ENCODE results near the gene MIA3. TPM values are rescaled to one million over a fixed set of nuclear protein-coding genes. Genes with fewer than 3 reads are reported as not detected.
A peak's percentile ranks its signal among the peaks of the same experiment; 100 is the strongest.

The MIA3 gene
- total and polyA plus RNA-seq, 2 of the 4 experiments (the other 2 are of a cell fraction), result 35.0 to 45.4 TPM

DNA sequence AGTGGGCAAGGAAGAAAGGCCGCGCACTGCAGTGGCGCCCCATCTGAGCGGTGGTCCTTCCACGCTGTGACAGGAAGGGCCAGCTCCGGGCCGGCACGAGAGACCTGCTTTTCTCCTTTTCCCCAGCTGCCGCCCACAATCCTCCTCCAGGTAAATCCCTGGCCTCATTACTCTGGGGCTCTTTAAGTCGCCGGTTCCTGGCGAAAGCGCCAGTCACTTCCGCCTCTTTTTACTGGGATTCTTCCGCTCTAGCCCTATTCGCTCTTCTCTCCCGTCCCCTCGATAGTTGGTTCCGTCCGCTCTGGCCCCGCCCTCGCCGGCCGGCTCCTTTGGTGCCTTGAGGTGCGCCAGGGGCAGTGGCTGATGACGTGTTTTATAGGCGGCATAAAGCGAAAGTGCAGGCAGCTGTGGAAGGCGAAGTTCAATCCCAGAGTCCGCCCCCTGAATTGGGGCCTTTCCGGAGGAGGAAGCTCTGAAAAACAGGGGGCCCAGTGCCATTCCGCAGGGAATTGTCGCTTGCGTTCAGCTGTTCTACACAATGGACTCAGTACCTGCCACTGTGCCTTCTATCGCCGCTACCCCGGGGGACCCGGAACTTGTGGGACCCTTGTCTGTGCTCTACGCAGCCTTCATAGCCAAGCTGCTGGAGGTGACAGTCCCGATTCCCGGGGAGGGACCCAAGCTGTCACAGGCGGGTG lies 26.2 kb downstream of the MIA3 start (continued):
- no peak for TF ChIP-seq RAD21 (IDR thresholded peaks at IDR 0.05; ENCODE audit: low read length)
- no peak; the same call in 1 of the 2 replicates for TF ChIP-seq CHD1 (IDR thresholded peaks at IDR 0.05; ENCODE audit: low read depth, low read length)
- peak; percentile 94 for TF ChIP-seq BHLHE40 (IDR thresholded peaks at IDR 0.05; ENCODE audit: low read depth, low read length)

DNA sequence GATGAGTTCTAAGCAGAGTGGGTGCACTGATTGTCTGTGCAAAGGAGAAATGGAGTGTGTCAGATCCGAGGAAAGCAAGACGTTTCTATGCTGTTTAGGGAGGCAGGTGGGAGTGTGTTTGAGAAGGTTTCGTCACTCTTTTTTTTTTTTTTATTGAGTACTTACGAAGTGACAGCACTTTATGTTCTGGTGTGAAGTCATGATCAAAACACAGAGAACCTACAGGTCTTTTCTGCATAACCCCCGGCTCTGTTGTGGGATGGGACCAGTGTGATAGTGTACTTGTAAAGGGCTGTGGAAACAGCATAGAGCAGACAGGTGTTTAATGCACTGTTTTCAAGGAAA lies 26.7 kb downstream of the MIA3 start:
- Histone ChIP-seq H2AFZ (replicated peaks; ENCODE audit: low read length, poor library complexity) (peak overlapping the region; percentile 97), H3K9ac (ENCODE audit: low read depth, low read length) (peak overlapping the region; percentile 90), H3K4me1 (ENCODE audit: control insufficient read depth, insufficient read depth, low read length) (0 out of 2 replicates have a peak, but pooled peaks cover 1% of the 10 kb centered on the region), H3K9me3 (ENCODE audit: control insufficient read depth, insufficient read depth, low read length) (no peaks in the 10 kb centered on the region), H3K4ac (ENCODE audit: low read depth, low read length) (peak overlapping the region; percentile 75), H4K8ac (ENCODE audit: low read depth in 2 of 2, low read length in 2 of 2) (peak overlapping the region; percentile 92 to 96), H2BK120ac (ENCODE audit: low read depth, low read length) (no peak overlapping the region; the same call in 1 of the 2 replicates), H3K36me3 (ENCODE audit: control insufficient read depth, insufficient read depth, low read length) (no peaks in the 10 kb centered on the region; the same call in 1 of the 2 replicates), H3K79me1 (ENCODE audit: low read depth in 1 of 2, low read length in 2 of 2) (peaks cover 15 to 16% of the 10 kb centered on the region in 2 experiments), H3K18ac (ENCODE audit: low read depth, low read length) (no peak overlapping the region), H3K14ac (replicated peaks; ENCODE audit: low read depth, low read length) (peak overlapping the region; percentile 83), H3K23ac (ENCODE audit: low read depth, low read length) (peak overlapping the region; percentile 61), H2AK9ac (replicated peaks; ENCODE audit: low read depth, low read length, poor library complexity) (peak overlapping the region; percentile 2), H2BK15ac (ENCODE audit: low read depth, low read length) (no peak overlapping the region), H3K27me3 (ENCODE audit: control insufficient read depth, insufficient read depth, low read length) (no peaks in the 10 kb centered on the region), H3K27ac (ENCODE audit: insufficient read depth, low read length) (peak overlapping the region; percentile 80), H3K9me1 (ENCODE audit: insufficient read depth, low read length) (no peaks in the 10 kb centered on the region), H4K91ac (ENCODE audit: insufficient read depth, low read depth, low read length) (peak overlapping the region; percentile 53), H2BK20ac (ENCODE audit: low read depth, low read length) (no peak overlapping the region), H3K4me3 (ENCODE audit: insufficient read depth, low read depth, low read length) (peak overlapping the region; percentile 80), H3K4me2 (ENCODE audit: low read depth, low read length) (peak overlapping the region; percentile 82), H2BK5ac (ENCODE audit: low read depth, low read length, poor library complexity, severe bottlenecking) (peak overlapping the region; percentile 37), H4K5ac (ENCODE audit: low read depth, low read length) (peak overlapping the region; percentile 76), H4K20me1 (ENCODE audit: insufficient read depth, low read length) (no peaks in the 10 kb centered on the region), H2AK5ac (ENCODE audit: low read depth, low read length) (no peak overlapping the region), H3K56ac (ENCODE audit: extremely low read depth, insufficient read depth, low read length) (peak overlapping the region; percentile 85)
- ATAC-seq (ENCODE audit: low read depth), result no peak
- dilution Hi-C loops (cut with HindIII; ENCODE audit: low sequenced_read_pairs, unreplicated experiment), result no loop called here
- CTCF ChIA-PET, result no interaction called here
- no TSS peak for BruUV-seq (replicated peaks)
- POLR2A ChIA-PET (ENCODE audit: unreplicated experiment), result interaction anchor here (0.5 kb wide), 1 partner anchor 183 kb away, joined by 7 read pairs; no protein-coding TSS in a partner anchor
- 0% methylated on average over 2 of the region's 5 CpGs; no CpG with 5 or more reads in 1 of the 2 experiments for WGBS, 2 experiments (ENCODE audit: extremely low coverage in 2 of 2, insufficient read length in 1 of 2)
- in situ Hi-C loops (cut with MboI; ENCODE audit: low sequenced_read_pairs), result loop anchor here (25.0 kb wide), 2 partner anchors 907 to 1182 kb away; partner anchors contain the start of gene DUSP10
- intact Hi-C loops (cut with micrococcal nuclease), result loop anchor here (2.0 kb wide), 1 partner anchor 66 kb away; no protein-coding TSS in a partner anchor
- DNase-seq, result no peak
- TF ChIP-seq MXI1 (IDR thresholded peaks at IDR 0.05; ENCODE audit: borderline replicate concordance, low read depth, low read length) (no peak), POLR2A (IDR thresholded peaks at IDR 0.05; ENCODE audit: low read depth, low read length) (no peak), CHD1 (IDR thresholded peaks at IDR 0.05; ENCODE audit: low read depth, low read length) (no peak), MAFK (IDR thresholded peaks at IDR 0.05; ENCODE audit: low read depth, low read length) (no peak), RCOR1 (IDR thresholded peaks at IDR 0.05; ENCODE audit: insufficient replicate concordance, low read length) (no peak), MAZ (IDR thresholded peaks at IDR 0.05; ENCODE audit: borderline replicate concordance, low read depth, low read length) (no peak), CEBPB (IDR thresholded peaks at IDR 0.05; ENCODE audit: low read depth, low read length) (no peak), RFX5 (IDR thresholded peaks at IDR 0.05; ENCODE audit: low read depth, low read length) (no peak)
- TF ChIP-seq, protein P1, sequence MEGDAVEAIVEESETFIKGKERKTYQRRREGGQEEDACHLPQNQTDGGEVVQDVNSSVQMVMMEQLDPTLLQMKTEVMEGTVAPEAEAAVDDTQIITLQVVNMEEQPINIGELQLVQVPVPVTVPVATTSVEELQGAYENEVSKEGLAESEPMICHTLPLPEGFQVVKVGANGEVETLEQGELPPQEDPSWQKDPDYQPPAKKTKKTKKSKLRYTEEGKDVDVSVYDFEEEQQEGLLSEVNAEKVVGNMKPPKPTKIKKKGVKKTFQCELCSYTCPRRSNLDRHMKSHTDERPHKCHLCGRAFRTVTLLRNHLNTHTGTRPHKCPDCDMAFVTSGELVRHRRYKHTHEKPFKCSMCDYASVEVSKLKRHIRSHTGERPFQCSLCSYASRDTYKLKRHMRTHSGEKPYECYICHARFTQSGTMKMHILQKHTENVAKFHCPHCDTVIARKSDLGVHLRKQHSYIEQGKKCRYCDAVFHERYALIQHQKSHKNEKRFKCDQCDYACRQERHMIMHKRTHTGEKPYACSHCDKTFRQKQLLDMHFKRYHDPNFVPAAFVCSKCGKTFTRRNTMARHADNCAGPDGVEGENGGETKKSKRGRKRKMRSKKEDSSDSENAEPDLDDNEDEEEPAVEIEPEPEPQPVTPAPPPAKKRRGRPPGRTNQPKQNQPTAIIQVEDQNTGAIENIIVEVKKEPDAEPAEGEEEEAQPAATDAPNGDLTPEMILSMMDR (conservative IDR thresholded peaks at IDR 0.05; ENCODE audit: low read depth, low read length), result no peak
- TF ChIP-seq, protein P2, sequence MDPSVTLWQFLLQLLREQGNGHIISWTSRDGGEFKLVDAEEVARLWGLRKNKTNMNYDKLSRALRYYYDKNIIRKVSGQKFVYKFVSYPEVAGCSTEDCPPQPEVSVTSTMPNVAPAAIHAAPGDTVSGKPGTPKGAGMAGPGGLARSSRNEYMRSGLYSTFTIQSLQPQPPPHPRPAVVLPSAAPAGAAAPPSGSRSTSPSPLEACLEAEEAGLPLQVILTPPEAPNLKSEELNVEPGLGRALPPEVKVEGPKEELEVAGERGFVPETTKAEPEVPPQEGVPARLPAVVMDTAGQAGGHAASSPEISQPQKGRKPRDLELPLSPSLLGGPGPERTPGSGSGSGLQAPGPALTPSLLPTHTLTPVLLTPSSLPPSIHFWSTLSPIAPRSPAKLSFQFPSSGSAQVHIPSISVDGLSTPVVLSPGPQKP (IDR thresholded peaks at IDR 0.05; ENCODE audit: borderline replicate concordance, low read depth, low read length), result no peak
